ENCODE measurements around the gene PLEKHG4B. TPM values are rescaled to one million over a fixed set of nuclear protein-coding genes. Genes with fewer than 3 reads are reported as not detected.
"Not testable (repeated sequence)": the region's sequence is repeated elsewhere in the genome, so short reads cannot be mapped to it uniquely, and the experiment has no call there.

The PLEKHG4B gene
- 10 to 100 TPM; 10.7 to 16.9 (median 15.4) TPM for polyA plus RNA-seq (ENCODE audit: insufficient read depth in 1 of 5, insufficient read length in 5 of 5, low replicate concordance in 1 of 5)
- long read RNA-seq, donor 1, partial matches to known transcripts = 0 of 1 reads
- long read RNA-seq, donor 1, other reads (novel, unspliced or antisense) = 0 of 1 reads
- long read RNA-seq, donor 2, full-length matches to known transcripts = 1 of 1 reads
- long read RNA-seq, donor 2, partial matches to known transcripts = 0 of 1 reads
- long read RNA-seq, donor 2, other reads (novel, unspliced or antisense) = 0 of 1 reads
- long read RNA-seq, donor 3 = 0 reads
- long read RNA-seq, donor 4 = 0 reads
- long read RNA-seq, donor 5 = 0 reads
- long read RNA-seq, donor 6 = 0 reads
- long read RNA-seq, donor 7, partial matches to known transcripts = 6 of 7 reads
- long read RNA-seq, donor 7, other reads (novel, unspliced or antisense) = 0 of 7 reads
- long read RNA-seq, donor 8, partial matches to known transcripts = 0 of 1 reads
- long read RNA-seq, donor 8, other reads (novel, unspliced or antisense) = 0 of 1 reads

DNA sequence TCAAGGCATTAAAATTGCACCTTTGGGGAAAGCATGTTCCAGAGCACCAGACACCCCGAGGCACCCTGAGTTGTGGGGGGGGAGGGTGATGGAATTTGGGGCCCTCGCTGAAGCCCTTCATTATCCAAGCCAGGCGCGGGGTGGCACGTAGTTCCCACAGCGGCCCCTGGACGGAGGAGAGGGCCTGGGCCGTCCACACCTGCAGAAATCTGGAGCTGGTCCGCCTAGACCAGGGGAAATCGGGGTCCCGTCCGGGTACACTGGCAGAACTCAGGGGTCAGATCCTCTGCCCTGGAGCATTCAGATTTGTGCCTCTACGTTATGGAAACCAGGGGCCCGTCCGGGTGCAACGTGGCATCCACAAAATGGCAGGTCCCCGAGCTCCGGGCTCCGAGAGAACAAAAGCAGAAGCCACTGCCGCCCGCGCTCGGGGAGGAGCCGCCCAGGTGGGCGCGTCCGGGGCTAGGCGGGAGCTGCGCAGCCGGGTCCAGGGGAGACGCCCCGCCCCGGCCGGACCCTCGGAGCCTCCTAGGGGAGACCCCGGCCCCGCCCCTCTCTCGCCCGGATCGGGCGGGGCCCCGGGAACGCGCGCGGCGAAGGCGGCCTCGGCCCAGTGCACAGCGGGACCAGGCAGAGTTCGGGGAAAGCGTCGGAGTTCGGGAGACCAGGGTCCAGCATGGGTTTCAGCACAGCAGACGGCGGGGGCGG is at the start of gene PLEKHG4B:
TSS of gene PLEKHG4B (plus strand) at position 613 of the 708 bp plus-strand sequence. CDS start at position 677, 64 bp downstream.
- DNase-seq = peak in 1 of 2 donors; percentile 56

- no peak for DNase-seq
These were observed 49.7 kb upstream of the PLEKHG4B start for GRCh38 chr5:42250-42649.

DNA sequence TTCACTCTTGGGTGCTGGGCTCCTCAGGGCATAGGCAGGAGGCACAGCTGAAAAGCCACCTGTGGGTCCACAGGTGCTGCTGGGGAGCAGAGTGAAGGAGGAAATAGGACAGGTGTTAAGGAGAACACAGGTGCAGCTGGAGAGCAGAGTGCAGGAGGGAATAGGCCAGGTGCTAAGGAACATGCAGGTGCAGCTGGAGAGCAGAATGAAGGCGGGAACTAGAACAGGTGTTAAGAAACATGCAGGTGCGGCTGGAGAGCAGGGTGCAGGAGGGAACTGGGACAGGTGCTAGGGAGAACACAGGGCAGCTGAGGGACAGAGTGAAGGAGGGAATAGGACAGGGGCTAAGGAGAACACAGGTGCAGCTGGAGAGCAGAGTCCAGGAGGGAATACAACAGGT is 43.8 kb upstream of the PLEKHG4B start:
- DNase-seq = no peak

- DNase-seq = not testable (repeated sequence)
These were observed 42.4 kb upstream of the PLEKHG4B start for GRCh38 chr5:49530-49929.

GRCh38 chr5:49953-50544 is 41.9 kb upstream of the PLEKHG4B start:
- no peak for DNase-seq

DNA sequence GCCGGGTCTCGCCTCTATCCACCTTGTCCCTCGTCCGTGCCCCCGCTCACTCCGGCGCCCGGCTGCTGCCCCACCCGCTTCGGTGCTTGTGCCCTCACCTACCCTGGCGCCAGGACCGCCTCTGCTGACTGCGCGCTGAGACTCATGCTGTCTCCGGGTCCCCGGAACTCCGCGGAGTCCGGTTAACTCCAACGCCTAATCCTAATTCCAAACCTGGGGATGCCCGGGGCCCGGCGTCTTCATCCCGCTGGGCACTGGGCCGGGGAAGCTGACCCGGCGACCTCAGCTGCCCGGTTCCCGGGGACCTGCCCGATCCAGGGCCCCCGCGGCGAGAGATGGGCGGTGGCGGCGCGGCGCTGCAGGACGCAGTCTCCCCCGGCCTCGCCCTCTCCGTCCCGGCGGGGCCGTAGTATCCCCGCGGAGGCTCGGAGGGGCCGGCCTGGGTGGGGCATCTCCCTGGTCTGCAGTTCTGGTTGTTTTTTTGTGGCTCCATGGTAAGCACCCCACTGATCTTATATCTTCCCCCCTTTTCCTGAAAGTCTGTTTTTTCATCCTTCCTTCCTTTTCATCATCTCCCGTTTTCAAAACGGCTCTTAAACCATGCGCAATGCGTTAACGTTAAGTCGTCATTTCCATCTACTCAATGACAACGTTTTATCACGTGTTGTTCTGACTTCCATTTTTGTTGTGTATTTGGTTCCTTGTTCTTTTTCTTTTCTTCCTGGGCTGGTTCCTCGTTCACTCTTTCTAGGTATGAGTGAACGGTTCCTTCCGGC is 41.1 kb upstream of the PLEKHG4B start:
- no peak for DNase-seq

GRCh38 chr5:51500-51823 is 40.5 kb upstream of the PLEKHG4B start:
- DNase-seq = no peak

- peak; percentile 28 to 32 for DNase-seq
These were observed 38.4 kb upstream of the PLEKHG4B start for GRCh38 chr5:53381-54174.

DNA sequence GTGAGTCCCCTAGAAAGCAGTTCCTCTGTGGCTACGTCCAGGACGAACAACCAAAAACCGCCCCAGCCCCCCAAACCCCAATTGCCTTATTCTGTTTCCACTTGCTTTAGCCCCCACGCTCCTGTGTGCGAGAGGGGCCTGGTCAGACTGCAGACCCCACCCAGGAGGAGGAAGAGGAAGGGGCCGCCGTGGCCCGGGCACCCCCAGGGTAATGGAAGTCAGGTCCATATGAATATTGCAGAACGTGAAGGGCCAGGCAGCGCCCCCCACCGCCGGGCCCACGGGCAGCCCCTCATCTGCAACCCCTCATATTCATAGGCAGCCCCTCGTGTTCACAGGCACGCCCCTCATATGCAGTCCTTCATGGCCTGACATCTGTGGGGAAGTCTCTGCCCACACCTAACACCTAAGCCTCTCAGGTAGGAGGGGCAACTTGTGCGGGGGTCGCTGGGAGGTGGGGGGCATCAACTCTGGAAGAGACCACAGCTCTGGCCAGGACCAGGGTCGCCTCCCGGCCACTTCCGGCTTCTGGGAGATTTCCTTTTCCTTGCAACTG is 37.7 kb upstream of the PLEKHG4B start:
- DNase-seq = no peak

DNA sequence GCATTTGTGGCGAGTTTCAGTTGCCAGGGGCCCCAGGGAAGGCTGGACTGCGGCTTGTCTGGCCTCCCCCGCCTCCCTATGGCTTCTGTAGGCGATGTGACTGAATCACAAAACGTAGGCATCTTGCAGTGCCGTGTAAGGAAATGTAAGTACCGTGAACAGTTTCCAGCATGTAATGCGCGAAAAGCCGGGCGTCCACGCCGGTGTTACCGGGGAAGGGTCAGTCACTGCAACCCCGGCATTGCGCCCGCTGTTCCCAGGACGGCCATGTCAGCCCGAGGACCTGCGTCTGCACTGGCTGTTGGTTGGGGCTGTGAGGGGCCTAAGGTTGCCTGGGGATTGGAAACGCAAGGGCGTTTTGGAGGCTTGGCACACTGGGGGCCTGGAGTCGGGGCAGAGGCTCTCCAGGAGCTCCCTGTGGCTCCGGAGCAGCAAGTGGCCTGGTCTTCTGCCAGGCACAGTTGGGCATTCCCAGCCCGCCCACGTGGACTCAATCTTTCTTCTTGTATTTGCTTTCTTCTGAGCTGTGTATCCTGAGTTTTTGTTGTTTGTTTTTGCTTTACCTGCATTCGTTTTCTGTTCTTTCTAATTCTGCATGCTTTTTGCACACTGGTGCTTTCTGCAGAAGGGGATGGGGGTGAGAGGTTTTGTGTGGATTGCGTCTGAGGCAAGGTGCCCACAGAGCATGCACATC is 36.9 kb upstream of the PLEKHG4B start:
- DNase-seq = no peak

DNA sequence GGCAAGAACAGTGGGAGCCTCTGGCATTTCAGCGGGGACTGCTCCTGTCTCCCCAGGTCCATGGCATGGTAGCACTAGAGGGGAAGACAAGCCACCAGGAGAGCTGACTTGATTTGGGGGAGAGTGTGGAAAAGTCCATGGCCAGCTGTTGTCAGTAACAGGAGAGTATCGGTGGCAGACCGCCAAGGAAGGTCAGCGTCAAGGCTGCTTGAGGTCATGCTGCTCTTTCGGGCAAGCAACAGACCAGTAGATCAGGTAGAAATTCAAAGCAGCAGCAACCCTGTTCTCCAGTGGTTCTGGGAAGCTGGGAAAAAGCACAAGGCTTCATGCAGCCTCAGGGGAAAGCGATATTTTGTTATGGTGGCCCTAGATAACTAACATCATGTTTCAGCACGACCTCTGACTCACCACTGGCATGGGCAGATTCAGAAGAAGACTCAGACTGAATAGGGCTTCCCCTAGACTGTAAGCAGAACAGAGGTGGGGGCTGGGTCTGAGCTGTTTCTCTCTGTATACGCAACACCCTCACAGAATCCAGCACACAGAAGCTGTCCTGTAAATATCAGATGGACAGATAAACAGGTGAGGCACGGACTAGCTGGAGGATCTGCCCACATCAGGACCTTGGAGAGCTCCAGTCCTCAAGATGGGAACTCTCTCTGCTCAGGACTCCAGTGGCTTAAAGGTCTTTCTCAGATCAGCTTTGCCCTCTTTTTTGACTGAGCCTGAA is 35.2 kb upstream of the PLEKHG4B start:
- DNase-seq = peak; percentile 11 to 22

- not testable (repeated sequence) for DNase-seq
These were observed 31.7 kb upstream of the PLEKHG4B start for GRCh38 chr5:60250-60649.

DNA sequence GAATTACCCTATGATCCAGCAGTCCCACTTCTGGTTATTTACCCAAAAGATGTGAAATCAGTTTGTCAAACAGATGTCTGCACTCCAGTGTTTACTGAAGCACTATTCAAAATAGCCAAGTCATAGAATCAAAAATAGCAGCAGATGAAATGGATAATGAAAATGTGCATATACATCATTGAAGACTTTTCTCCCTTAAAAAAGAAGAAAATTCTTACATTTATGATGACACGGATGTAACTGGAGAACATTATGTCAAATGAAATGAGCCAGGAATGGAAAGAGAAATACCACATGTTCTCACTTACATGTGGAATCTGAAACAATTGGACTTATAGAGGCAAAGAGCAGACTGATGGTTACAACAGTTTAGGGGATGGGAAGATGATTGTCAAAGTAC is 21.5 kb upstream of the PLEKHG4B start:
- DNase-seq = no peak

GRCh38 chr5:72316-73180 is 19.4 kb upstream of the PLEKHG4B start:
- DNase-seq = not testable (repeated sequence)

DNA sequence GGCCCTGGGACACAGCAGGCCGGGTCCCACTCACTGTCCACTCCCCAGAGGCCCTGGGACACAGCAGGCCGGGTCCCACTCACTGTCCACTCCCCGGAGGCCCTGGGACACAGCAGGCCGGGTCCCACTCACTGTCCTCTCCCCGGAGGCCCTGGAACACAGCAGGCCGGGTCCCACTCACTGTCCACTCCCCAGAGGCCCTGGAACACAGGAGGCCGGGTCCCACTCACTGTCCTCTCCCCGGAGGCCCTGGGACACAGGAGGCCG is 18.9 kb upstream of the PLEKHG4B start:
- DNase-seq = not testable (repeated sequence)

DNA sequence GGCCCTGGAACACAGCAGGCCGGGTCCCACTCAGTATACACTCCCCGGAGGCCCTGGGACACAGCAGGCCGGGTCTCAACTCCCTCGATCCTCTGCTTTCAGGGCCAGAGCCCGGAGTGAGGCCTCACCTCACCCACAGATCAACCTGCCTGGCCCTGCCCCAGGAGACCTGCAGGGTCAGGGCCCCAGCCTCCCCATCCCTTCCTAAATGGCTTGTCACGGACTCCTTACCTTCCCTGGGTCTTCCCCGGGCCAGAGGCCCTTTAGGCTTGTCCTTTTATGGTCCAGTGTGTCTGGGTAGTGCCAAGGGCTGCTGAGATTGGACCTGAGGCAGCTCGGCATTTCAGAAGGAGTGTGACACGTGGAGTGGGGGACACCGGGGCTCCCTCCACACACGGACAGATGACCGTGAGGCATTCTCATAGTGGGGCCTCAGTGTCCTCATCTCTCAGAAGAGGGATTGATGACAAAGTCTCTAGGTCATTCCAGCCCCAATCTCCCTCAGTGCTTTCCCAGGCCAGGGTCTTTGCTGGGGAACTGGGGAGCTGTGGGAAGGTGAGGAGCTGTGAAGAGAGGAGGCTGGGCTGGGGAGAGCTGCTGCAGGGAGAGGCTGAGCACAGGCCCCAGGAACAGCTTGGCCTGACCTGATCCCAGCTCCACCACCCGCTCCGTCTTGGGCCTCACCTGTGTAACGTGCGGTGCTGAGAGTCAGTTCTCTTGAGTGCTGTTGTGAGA is 18.0 kb upstream of the PLEKHG4B start:
- DNase-seq = no peak

DNA sequence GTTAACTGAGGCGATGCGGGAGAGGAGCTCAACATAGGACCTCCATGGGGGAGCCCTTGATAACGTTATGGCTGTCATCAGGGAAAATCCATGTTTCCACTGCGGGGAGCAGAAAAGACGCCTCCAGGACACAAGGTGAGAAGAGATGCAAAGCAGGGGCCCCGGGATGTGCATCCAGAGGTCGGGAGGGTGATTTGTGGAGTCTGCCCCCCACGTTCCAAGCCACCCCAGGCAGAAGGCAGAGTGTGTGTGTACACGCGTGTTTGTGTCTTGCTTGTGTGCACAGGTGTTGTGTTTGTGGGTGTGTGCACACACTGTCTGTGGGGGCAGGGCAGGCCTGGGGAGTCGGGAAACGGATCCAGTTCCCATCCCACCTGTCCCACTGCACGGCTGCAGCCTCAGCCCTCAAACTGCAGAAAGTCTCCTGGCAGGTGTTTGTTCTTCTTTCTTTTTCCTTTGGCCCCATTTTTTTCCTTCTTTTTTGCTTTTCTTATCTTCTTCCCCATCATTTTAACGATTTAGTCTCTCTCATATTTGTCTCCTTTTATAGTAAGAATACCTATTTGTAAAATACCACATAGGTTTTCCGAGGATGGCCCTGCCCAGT is 17.4 kb upstream of the PLEKHG4B start:
- no peak for DNase-seq
